SK-N-MC (cell line): ENCODE measurements around the gene TTC24.

ENCODE experiments used
- EZH2 ChIP-seq: fragments of 200-600 bp; sonication (generic); IDR thresholded peaks from one replicate; pipeline ENCODE4 v1.6.1; 2017; ENCODE audit warnings: antibody characterized with exemption
- POLR2AphosphoS5 ChIP-seq: IDR thresholded peaks from 2 replicates; pipeline ENCODE4 v1.6.1; 2012; ENCODE audit warnings: mild to moderate bottlenecking, low read depth, low read length, borderline replicate concordance

DNA sequence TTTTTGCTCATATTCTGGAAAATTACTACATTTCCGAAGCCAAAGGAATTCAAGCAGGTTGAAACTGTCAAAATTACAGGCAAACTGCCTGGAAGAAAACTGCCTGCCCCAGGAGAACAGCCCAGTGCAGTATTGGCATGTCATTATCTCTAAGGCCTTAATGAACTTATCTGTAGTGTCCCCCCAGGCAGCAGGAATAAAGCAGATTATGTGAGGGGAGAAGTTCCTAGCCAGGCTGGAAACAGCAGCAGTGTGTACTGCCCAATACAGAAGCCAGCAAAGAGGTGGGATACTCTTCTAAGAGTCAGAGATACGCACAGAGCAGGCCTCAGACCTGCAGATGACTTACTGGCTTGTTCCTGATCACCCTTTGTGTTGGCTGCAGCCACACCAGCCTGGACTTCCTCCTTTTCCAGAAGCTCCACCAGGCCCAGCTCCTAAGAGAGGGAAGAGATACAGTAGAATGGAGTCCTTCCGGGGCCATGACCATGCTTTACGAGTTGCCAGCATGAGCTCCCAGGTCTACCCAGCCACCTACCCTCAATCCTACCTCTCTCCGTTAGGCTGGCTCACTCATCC is 18.8 kb upstream of the TTC24 start:
- TF ChIP-seq POLR2AphosphoS5: no peak
- no peak for TF ChIP-seq EZH2
